HepG2 (cell line): ENCODE data around the gene TSPAN8. TPM values are rescaled to one million over a fixed set of nuclear protein-coding genes. Genes with fewer than 3 reads are reported as not detected.

Experiments
- AFF4 ChIP-seq: sonication (generic); formaldehyde crosslinking; IDR thresholded peaks from 2 replicates; pipeline ENCODE4 v1.4.0; 2020; ENCODE audit warnings: missing genetic modification reagents
- E2F1 ChIP-seq: sonication (generic); formaldehyde crosslinking; IDR thresholded peaks from 2 replicates; pipeline ENCODE4 v1.5.0; 2020; ENCODE audit warnings: missing genetic modification reagents
- FIP1L1 ChIP-seq: fragments of 200-400 bp; formaldehyde crosslinking; IDR thresholded peaks from 2 replicates; pipeline ENCODE4 v1.6.1; 2018; ENCODE audit warnings: low read depth, mild to moderate bottlenecking, low read length, moderate library complexity, borderline replicate concordance; ENCODE audit not compliant: insufficient read depth
- FOXJ3 ChIP-seq: sonication (generic); formaldehyde crosslinking; IDR thresholded peaks from 2 replicates; pipeline ENCODE4 v1.4.0; 2020; ENCODE audit warnings: missing genetic modification reagents, mild to moderate bottlenecking, borderline replicate concordance
- GTF3A ChIP-seq: sonication (generic); formaldehyde crosslinking; conservative IDR thresholded peaks from 2 replicates; pipeline ENCODE4 v1.4.0; 2020; ENCODE audit warnings: mild to moderate bottlenecking, missing genetic modification reagents
- HNF4A ChIP-seq: sonication (generic); formaldehyde crosslinking; IDR thresholded peaks from 2 replicates; pipeline ENCODE4 v1.4.0; 2020; ENCODE audit warnings: missing genetic modification reagents
- HOXA3 ChIP-seq: sonication (generic); formaldehyde crosslinking; IDR thresholded peaks from 2 replicates; pipeline ENCODE4 v1.5.0; 2020; ENCODE audit warnings: missing genetic modification reagents
- MAZ ChIP-seq, 2 experiments: sonication (generic) in 1 of 2; formaldehyde crosslinking in 1 of 2; IDR thresholded peaks; 2 replicates each; pipeline versions ENCODE4 v1.5.0 to v1.6.1; 2012 to 2020; ENCODE audit warnings: low read depth in 2 of 2, mild to moderate bottlenecking in 2 of 2, borderline replicate concordance in 1 of 2, improper control_type of control experiment in 1 of 2, low read length in 1 of 2, missing genetic modification reagents in 1 of 2, moderate library complexity in 1 of 2
- MBNL3 ChIP-seq: fragments of 250-450 bp; sonication (Bioruptor Pico); conservative IDR thresholded peaks from 2 replicates; pipeline ENCODE4 v1.8.0; 2022; ENCODE audit warnings: mild to moderate bottlenecking, inconsistent platforms
- RBFOX2 ChIP-seq: fragments of 200-400 bp; formaldehyde crosslinking; IDR thresholded peaks from 2 replicates; pipeline ENCODE4 v1.6.1; 2017; ENCODE audit warnings: low read depth, mild to moderate bottlenecking, low read length
- SNAPC2 ChIP-seq: sonication (generic); formaldehyde crosslinking; IDR thresholded peaks from 2 replicates; pipeline ENCODE4 v1.8.1; 2022; ENCODE audit warnings: mild to moderate bottlenecking, missing genetic modification reagents
- ZBTB8A ChIP-seq: sonication (generic); formaldehyde crosslinking; IDR thresholded peaks from 2 replicates; pipeline ENCODE4 v1.4.0; 2020; ENCODE audit warnings: mild to moderate bottlenecking, low read depth, missing genetic modification reagents, borderline replicate concordance
- ZNF317 ChIP-seq: sonication (generic); formaldehyde crosslinking; IDR thresholded peaks from 2 replicates; pipeline ENCODE4 v1.5.0; 2020; ENCODE audit warnings: mild to moderate bottlenecking, missing genetic modification reagents
- ZNF333 ChIP-seq: sonication (generic); formaldehyde crosslinking; IDR thresholded peaks from 2 replicates; pipeline ENCODE4 v1.4.0; 2020; ENCODE audit warnings: mild to moderate bottlenecking, missing genetic modification reagents, borderline replicate concordance
- ZNF562 ChIP-seq: sonication (generic); formaldehyde crosslinking; IDR thresholded peaks from 2 replicates; pipeline ENCODE4 v1.8.0; 2022; ENCODE audit warnings: missing genetic modification reagents, borderline replicate concordance
- ZNF747 ChIP-seq: sonication (generic); formaldehyde crosslinking; IDR thresholded peaks from 2 replicates; pipeline ENCODE4 v1.8.1; 2023; ENCODE audit warnings: missing genetic modification reagents, mild to moderate bottlenecking, borderline replicate concordance
- polyA plus RNA-seq, 8 experiments: library from polyadenylated mRNA; depleted of rRNA in 3 of 8; stranded (reverse) in 7 of 8; unstranded in 1 of 8; fragments of >200 nt; fragmentation: Illumina TruSeq in 4 of 8; extraction: Trizol in 4 of 8; gene quantifications; 2 replicates each; pipeline versions ENCODE4 v1.2.1 to v1.2.3, GENCODE V29; 2011 to 2016; ENCODE audit warnings: low read depth in 4 of 8, missing spikeins in 1 of 8, mixed read lengths in 1 of 8; ENCODE audit not compliant: insufficient read depth in 1 of 8
- total RNA-seq, 5 experiments: library from RNA; depleted of rRNA; stranded (reverse); fragments of >200 nt; fragmentation: Illumina TruSeq; extraction: Trizol; gene quantifications; 2 replicates each; pipeline ENCODE4 v1.2.3, GENCODE V29; 2016; ENCODE audit warnings: low read depth in 1 of 5
- TF ChIP-seq, protein P1 (sequence below): sonication (generic); formaldehyde crosslinking; IDR thresholded peaks from 2 replicates; pipeline ENCODE4 v1.4.0; 2020; ENCODE audit warnings: missing genetic modification reagents, borderline replicate concordance
- TF ChIP-seq, protein P2 (sequence below): sonication (generic); formaldehyde crosslinking; IDR thresholded peaks from 2 replicates; pipeline ENCODE4 v1.5.0; 2020; ENCODE audit warnings: mild to moderate bottlenecking, missing genetic modification reagents

Gene TSPAN8
- total and polyA plus RNA-seq, 2 of the 13 experiments (the other 11 are each of a cell fraction or from before 2014, with no cell fraction given) = 3.4 to 3.9 TPM

GRCh38 chr12:71162832-71163763 is 5.3 kb upstream of the TSPAN8 start (continued):
- TF ChIP-seq AFF4 (no peak), MBNL3 (CRISPR knock-in tag) (no peak), ZNF562 (CRISPR knock-in tag) (no peak), RBFOX2 (peak; percentile 49; the same call in 1 of the 2 replicates), SNAPC2 (CRISPR knock-in tag) (no peak), FIP1L1 (no peak), MAZ (IDR thresholded peaks at IDR 0.05; ENCODE audit: borderline replicate concordance, low read depth, low read length) (no peak), MAZ (CRISPR knock-in tag; IDR thresholded peaks at IDR 0.05; ENCODE audit: low read depth) (no peak), E2F1 (no peak), ZNF747 (CRISPR knock-in tag) (no peak), ZBTB8A (no peak), FOXJ3 (peak; percentile 93; the same call in 1 of the 2 replicates), GTF3A (no peak), HOXA3 (CRISPR knock-in tag) (peak; percentile 41; the same call in 1 of the 2 replicates), ZNF317 (CRISPR knock-in tag) (no peak), HNF4A (CRISPR knock-in tag) (peak; percentile 88), ZNF333 (CRISPR knock-in tag) (no peak)
- TF ChIP-seq, protein P1, sequence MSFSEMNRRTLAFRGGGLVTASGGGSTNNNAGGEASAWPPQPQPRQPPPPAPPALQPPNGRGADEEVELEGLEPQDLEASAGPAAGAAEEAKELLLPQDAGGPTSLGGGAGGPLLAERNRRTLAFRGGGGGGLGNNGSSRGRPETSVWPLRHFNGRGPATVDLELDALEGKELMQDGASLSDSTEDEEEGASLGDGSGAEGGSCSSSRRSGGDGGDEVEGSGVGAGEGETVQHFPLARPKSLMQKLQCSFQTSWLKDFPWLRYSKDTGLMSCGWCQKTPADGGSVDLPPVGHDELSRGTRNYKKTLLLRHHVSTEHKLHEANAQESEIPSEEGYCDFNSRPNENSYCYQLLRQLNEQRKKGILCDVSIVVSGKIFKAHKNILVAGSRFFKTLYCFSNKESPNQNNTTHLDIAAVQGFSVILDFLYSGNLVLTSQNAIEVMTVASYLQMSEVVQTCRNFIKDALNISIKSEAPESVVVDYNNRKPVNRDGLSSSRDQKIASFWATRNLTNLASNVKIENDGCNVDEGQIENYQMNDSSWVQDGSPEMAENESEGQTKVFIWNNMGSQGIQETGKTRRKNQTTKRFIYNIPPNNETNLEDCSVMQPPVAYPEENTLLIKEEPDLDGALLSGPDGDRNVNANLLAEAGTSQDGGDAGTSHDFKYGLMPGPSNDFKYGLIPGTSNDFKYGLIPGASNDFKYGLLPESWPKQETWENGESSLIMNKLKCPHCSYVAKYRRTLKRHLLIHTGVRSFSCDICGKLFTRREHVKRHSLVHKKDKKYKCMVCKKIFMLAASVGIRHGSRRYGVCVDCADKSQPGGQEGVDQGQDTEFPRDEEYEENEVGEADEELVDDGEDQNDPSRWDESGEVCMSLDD (CRISPR knock-in tag) = no peak
- TF ChIP-seq, protein P2, sequence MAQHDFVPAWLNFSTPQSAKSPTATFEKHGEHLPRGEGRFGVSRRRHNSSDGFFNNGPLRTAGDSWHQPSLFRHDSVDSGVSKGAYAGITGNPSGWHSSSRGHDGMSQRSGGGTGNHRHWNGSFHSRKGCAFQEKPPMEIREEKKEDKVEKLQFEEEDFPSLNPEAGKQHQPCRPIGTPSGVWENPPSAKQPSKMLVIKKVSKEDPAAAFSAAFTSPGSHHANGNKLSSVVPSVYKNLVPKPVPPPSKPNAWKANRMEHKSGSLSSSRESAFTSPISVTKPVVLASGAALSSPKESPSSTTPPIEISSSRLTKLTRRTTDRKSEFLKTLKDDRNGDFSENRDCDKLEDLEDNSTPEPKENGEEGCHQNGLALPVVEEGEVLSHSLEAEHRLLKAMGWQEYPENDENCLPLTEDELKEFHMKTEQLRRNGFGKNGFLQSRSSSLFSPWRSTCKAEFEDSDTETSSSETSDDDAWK (CRISPR knock-in tag) = no peak
